DND-41 (cell line): ENCODE data around the gene EPC2.

Experiments
- EZH2 ChIP-seq: IDR thresholded peaks from 3 replicates; pipeline ENCODE4 v1.6.1; 2012; ENCODE audit warnings: borderline replicate concordance, low read depth, mild to moderate bottlenecking, moderate library complexity, low read length, inconsistent platforms; ENCODE audit not compliant: severe bottlenecking
- TF ChIP-seq, protein P1 (sequence below): IDR thresholded peaks from 2 replicates; pipeline ENCODE4 v1.5.1; 2012; ENCODE audit warnings: borderline replicate concordance, low read length, moderate library complexity, mild to moderate bottlenecking; ENCODE audit not compliant: poor library complexity, severe bottlenecking; ENCODE audit errors: extremely low read depth

DNA sequence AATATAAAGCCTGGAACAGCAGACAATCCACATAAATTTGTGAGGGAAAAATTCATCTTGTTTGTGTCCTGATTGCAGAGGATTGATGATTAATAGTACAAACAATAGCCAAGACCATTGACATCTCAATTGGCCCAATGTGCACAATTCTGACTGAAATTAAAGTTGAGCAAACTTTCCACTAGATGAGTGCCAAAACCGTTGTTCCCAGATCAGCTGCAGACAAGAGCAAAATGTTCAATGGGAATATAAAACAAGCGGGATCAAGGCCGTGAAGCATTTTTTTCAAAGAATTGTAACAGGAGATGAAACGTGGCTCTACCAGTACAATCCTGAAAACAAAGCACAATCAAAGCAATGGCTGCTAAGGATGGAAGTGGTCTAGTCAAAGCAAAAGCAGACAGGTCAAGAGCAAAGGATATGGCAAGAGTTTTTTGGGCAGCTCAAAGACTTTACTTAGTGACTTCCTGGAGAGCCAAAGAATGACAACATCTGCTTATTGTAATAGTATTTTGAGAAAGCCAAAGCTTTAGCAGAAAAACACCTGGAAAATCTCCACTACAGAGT is 174.6 kb downstream of the EPC2 start:
- TF ChIP-seq, protein P1, sequence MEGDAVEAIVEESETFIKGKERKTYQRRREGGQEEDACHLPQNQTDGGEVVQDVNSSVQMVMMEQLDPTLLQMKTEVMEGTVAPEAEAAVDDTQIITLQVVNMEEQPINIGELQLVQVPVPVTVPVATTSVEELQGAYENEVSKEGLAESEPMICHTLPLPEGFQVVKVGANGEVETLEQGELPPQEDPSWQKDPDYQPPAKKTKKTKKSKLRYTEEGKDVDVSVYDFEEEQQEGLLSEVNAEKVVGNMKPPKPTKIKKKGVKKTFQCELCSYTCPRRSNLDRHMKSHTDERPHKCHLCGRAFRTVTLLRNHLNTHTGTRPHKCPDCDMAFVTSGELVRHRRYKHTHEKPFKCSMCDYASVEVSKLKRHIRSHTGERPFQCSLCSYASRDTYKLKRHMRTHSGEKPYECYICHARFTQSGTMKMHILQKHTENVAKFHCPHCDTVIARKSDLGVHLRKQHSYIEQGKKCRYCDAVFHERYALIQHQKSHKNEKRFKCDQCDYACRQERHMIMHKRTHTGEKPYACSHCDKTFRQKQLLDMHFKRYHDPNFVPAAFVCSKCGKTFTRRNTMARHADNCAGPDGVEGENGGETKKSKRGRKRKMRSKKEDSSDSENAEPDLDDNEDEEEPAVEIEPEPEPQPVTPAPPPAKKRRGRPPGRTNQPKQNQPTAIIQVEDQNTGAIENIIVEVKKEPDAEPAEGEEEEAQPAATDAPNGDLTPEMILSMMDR: no peak
- TF ChIP-seq EZH2: no peak
